Measurements from ENCODE around the gene RPF1. TPM values are rescaled to one million over a fixed set of nuclear protein-coding genes. Genes with fewer than 3 reads are reported as not detected.
"Not testable (repeated sequence)": the region's sequence is repeated elsewhere in the genome, so short reads cannot be mapped to it uniquely, and the experiment has no call there.

Gene RPF1
- 10 to 100 TPM; 50.2 to 52.4 TPM for total RNA-seq
- 10 to 100 TPM; 55.2 to 64.2 (median 58.4) TPM for polyA plus RNA-seq
- 66.5 to 139 (median 81.3) reads per million in 6 experiments for total RNA-seq

- H3K4me1 Mint-ChIP-seq, result peaks cover 18 to 50% (median 46%) of the 10 kb centered on the region in 4 donors
- POLR2A ChIA-PET, result interaction anchor here (0.5 to 3.6 kb wide), 13 partner anchors 10 to 401 kb away, joined by 3 to 29 read pairs (median 4); partner anchors contain the start of genes CTBS, GNG5, PRKACB and SPATA1
- peaks cover 20 to 31% (median 21%) of the 10 kb centered on the region in 3 donors for H3K36me3 Mint-ChIP-seq
- peaks cover 0 to 20% (median 3%) of the 10 kb centered on the region in 9 donors for H3K9me3 Mint-ChIP-seq
- peak within 1 kb of the TSS; percentile 91 to 100 (median 99) for H3K27ac Mint-ChIP-seq
- peaks cover 18 to 34% (median 24%) of the 10 kb centered on the region in 5 donors for H3K27me3 Mint-ChIP-seq
- peak; percentile 67 to 92 (median 82) for DNase-seq
- peak; percentile 96 to 97 for ATAC-seq
- H3K4me3 Mint-ChIP-seq, result peak within 1 kb of the TSS; percentile 96 to 100 (median 99)
Observed at GRCh38 chr1:84478876-84479868, at the start of gene RPF1. Gene RPF1 (plus strand): TSS chr1:84479266. CDS start chr1:84479282, 16 bp downstream.

GRCh38 chr1:84430546-84430945 lies 48.5 kb upstream of the RPF1 start:
- Mint-ChIP-seq H3K9me3 (peaks cover 0 to 12% (median 7%) of the 10 kb centered on the region in 9 donors), H3K4me3 (no peak overlapping the region), H3K4me1 (peaks cover 0 to 9% (median under 1%) of the 10 kb centered on the region in 4 donors), H3K27me3 (no peaks in the 10 kb centered on the region), H3K27ac (no peak overlapping the region), H3K36me3 (peaks cover 0 to 13% (median 6%) of the 10 kb centered on the region in 3 donors)
- ATAC-seq (no peak), DNase-seq (no peak)
- POLR2A ChIA-PET, result interaction anchor here (0.5 kb wide), 1 partner anchor 771 kb away, joined by 3 read pairs; no protein-coding TSS in a partner anchor

- POLR2A ChIA-PET, result interaction anchor here (0.6 to 6.3 kb wide), 6 partner anchors 39 to 292 kb away, joined by 3 to 68 read pairs (median 4); partner anchors contain the start of genes GNG5, PRKACB and SPATA1
- Mint-ChIP-seq H3K4me3 (peak overlapping the region; percentile 57 to 85 (median 80)), H3K27ac (no peak overlapping the region), H3K36me3 (peaks cover 0 to 13% (median 6%) of the 10 kb centered on the region in 3 donors), H3K4me1 (peaks cover 0 to 9% (median 4%) of the 10 kb centered on the region in 4 donors), H3K9me3 (peaks cover 0 to 12% (median 7%) of the 10 kb centered on the region in 9 donors), H3K27me3 (no peaks in the 10 kb centered on the region)
- ATAC-seq, result peak; percentile 65 to 83
- peak in 9 of 10 donors; percentile 44 to 85 (median 71) for DNase-seq
Observed at GRCh38 chr1:84433258-84434080, 45.6 kb upstream of the RPF1 start.

- no peak overlapping the region for H3K27ac Mint-ChIP-seq
- H3K27me3 Mint-ChIP-seq, result no peaks in the 10 kb centered on the region
- H3K9me3 Mint-ChIP-seq, result peaks cover 0 to 12% (median 7%) of the 10 kb centered on the region in 9 donors
- POLR2A ChIA-PET, result interaction anchor here (0.6 to 6.3 kb wide), 4 partner anchors 38 to 293 kb away, joined by 4 to 68 read pairs (median 8); partner anchors contain the start of genes GNG5, PRKACB and SPATA1
- ATAC-seq (peak; percentile 6 to 24), DNase-seq (peak in 1 of 10 donors; percentile 8)
- H3K4me1 Mint-ChIP-seq, result peaks cover 0 to 10% (median 4%) of the 10 kb centered on the region in 4 donors
- H3K4me3 Mint-ChIP-seq, result peak overlapping the region; percentile 57 to 85 (median 80)
- peaks cover 0 to 13% (median 6%) of the 10 kb centered on the region in 3 donors for H3K36me3 Mint-ChIP-seq
Observed at GRCh38 chr1:84434081-84434769, 44.8 kb upstream of the RPF1 start.

- Mint-ChIP-seq H3K4me1 (peaks cover 0 to 10% (median 4%) of the 10 kb centered on the region in 4 donors), H3K4me3 (no peak overlapping the region), H3K9me3 (peaks cover 0 to 7% (median 3%) of the 10 kb centered on the region in 9 donors), H3K27me3 (peaks cover 0 to under 1% (median 0%) of the 10 kb centered on the region in 5 donors), H3K36me3 (peaks cover 0 to 8% (median 0%) of the 10 kb centered on the region in 3 donors), H3K27ac (no peak overlapping the region)
- POLR2A ChIA-PET, result interaction anchor here (1.0 to 6.3 kb wide), 5 partner anchors 71 to 296 kb away, joined by 4 to 68 read pairs (median 5); partner anchors contain the start of genes GNG5, PRKACB and SPATA1
- ATAC-seq, result peak; percentile 31 to 38
- DNase-seq, result peak in 3 of 10 donors; percentile 37 to 49 (median 40)
Observed at GRCh38 chr1:84434801-84435549, 44.1 kb upstream of the RPF1 start.

GRCh38 chr1:84436876-84437655 lies 42.0 kb upstream of the RPF1 start:
- Mint-ChIP-seq H3K9me3 (no peaks in the 10 kb centered on the region), H3K36me3 (no peaks in the 10 kb centered on the region), H3K27me3 (peaks cover 0 to 2% (median 0%) of the 10 kb centered on the region in 5 donors), H3K27ac (no peak overlapping the region), H3K4me1 (peaks cover 0 to 10% (median 4%) of the 10 kb centered on the region in 4 donors), H3K4me3 (no peak overlapping the region)
- DNase-seq, result peak in 5 of 10 donors; percentile 6 to 50 (median 38)
- POLR2A ChIA-PET, result interaction anchor here (0.9 to 6.3 kb wide), 6 partner anchors 14 to 292 kb away, joined by 3 to 68 read pairs (median 4); partner anchors contain the start of genes CTBS, GNG5, PRKACB and SPATA1
- peak; percentile 33 to 48 for ATAC-seq

GRCh38 chr1:84442256-84442655 lies 36.8 kb upstream of the RPF1 start:
- Mint-ChIP-seq H3K9me3 (peaks cover 0 to 3% (median 0%) of the 10 kb centered on the region in 9 donors), H3K4me3 (peak overlapping the region in 9 of 10 donors; percentile 1 to 62 (median 45)), H3K36me3 (peaks cover 0 to 5% (median 0%) of the 10 kb centered on the region in 3 donors), H3K4me1 (peaks cover 0 to 19% (median 14%) of the 10 kb centered on the region in 4 donors), H3K27ac (peak overlapping the region in 7 of 10 donors; percentile 7 to 83 (median 71)), H3K27me3 (peaks cover 0 to 15% (median 3%) of the 10 kb centered on the region in 5 donors)
- POLR2A ChIA-PET, result interaction anchor here (0.5 to 4.0 kb wide), 10 partner anchors 37 to 311 kb away, joined by 3 to 14 read pairs (median 4); partner anchors contain the start of genes CTBS, GNG5, PRKACB and RPF1
- DNase-seq (peak in 5 of 10 donors; percentile 26 to 73 (median 66)), ATAC-seq (peak; percentile 94 to 95)

GRCh38 chr1:84442747-84443646 lies 36.1 kb upstream of the RPF1 start:
- H3K9me3 Mint-ChIP-seq, H3K36me3 Mint-ChIP-seq: not testable (repeated sequence)
- ATAC-seq (peak; percentile 44 to 76), DNase-seq (peak in 1 of 10 donors; percentile 65)
- POLR2A ChIA-PET, result interaction anchor here (0.5 to 4.0 kb wide), 9 partner anchors 36 to 310 kb away, joined by 3 to 14 read pairs (median 4); partner anchors contain the start of genes GNG5, PRKACB, RPF1 and SPATA1
- peaks cover 0 to 15% (median 4%) of the 10 kb centered on the region in 5 donors for H3K27me3 Mint-ChIP-seq
- peaks cover 0 to 19% (median 11%) of the 10 kb centered on the region in 4 donors for H3K4me1 Mint-ChIP-seq
- H3K27ac Mint-ChIP-seq, result peak overlapping the region in 7 of 10 donors; percentile 33 to 83 (median 69)
- peak overlapping the region in 6 of 10 donors; percentile 5 to 61 (median 38) for H3K4me3 Mint-ChIP-seq

- not testable (repeated sequence) for H3K4me1 Mint-ChIP-seq, ATAC-seq, H3K27ac Mint-ChIP-seq, H3K36me3 Mint-ChIP-seq, DNase-seq, H3K9me3 Mint-ChIP-seq, H3K4me3 Mint-ChIP-seq
- peaks cover 8 to 22% (median 11%) of the 10 kb centered on the region in 5 donors for H3K27me3 Mint-ChIP-seq
- POLR2A ChIA-PET, result interaction anchor here (0.9 kb wide), 1 partner anchor 30 kb away, joined by 3 read pairs; the partner anchor contains the start of gene RPF1
Observed at GRCh38 chr1:84448704-84449103, 30.4 kb upstream of the RPF1 start.

All from naive thymus-derived CD8-positive, alpha-beta T cell (primary cell).